ENCODE results near the gene MEFV. TPM values are rescaled to one million over a fixed set of nuclear protein-coding genes. Genes with fewer than 3 reads are reported as not detected.

MEFV gene
- total RNA-seq, 1 experiment from 2014 or later: 0.13 TPM

DNA sequence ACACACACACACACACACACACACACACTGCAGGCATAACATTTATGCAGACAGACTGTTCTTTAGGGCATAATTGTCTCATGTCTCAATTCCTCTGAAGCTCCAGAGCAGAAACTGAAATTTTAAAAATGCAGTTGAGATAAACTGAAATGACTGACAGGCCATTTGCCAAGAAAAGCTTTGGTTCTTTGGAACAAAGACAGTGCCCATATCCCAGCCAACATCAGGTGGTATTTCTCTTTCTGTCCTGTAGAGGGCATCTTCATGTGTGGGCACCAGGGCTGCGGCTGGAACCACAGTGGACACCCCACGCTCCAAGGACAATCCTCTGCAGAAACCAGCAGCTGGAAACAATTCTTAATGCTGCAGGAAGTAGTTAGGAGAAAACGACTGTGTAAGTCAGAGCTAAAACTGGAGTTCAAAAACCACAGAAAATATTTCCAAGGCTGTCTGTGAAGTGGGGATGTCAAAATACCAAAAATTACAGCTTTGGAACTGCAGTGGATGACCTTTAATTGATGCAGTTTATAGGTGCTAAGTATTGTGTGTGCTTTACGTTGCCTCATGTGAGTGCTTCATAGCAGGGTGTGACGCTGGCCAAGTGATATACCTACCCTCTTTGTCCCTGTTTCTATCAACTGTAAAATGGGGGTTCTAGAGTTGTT is 10.6 kb upstream of the MEFV start:
- peak; percentile 68 for DNase-seq (ENCODE audit: low spot score)

DNA sequence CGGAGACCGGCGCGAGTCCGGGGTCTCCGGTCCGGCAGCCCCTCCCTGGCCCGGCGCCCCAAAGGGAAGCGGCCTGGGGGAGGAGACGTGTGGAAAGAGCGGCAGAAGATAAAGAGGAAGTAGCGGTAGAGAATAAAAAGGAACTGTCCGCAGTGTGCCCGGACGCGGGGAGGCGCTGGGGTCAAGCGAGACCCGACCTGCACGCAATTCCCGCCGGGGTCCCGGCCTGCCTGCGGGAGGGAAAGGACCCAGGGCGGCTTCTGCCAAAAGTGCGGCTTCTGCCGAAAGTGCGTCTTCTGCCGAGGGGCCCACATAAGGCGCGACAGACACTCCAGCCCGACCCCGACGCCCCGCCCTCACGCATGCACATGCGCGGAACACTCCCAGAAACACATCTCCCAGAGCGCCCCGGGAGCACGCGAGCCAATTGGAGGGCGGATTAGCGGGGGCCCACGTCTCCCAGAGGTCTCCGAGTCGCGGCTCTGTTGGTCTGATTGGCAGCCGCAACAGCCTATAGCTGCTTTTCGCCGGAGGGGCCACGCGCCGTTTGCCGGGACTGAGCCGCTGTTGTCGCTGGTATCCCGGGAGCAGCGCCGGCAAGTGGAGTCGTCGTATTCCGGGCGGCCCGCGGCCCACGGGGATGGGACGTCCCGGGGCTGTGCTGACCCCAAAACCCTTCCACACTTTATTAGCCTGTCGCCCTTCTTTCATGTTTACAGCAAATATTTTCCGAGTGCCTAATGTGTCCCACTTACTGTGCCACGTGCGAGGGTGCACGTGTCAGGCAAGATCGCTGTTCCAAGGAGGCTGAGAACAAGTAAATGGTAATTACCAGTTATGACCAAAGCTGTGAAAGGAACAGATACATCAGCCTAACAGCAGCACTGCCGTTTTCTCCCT is 8.0 kb upstream of the MEFV start:
- peak; percentile 97 for DNase-seq (ENCODE audit: low spot score)

DNA sequence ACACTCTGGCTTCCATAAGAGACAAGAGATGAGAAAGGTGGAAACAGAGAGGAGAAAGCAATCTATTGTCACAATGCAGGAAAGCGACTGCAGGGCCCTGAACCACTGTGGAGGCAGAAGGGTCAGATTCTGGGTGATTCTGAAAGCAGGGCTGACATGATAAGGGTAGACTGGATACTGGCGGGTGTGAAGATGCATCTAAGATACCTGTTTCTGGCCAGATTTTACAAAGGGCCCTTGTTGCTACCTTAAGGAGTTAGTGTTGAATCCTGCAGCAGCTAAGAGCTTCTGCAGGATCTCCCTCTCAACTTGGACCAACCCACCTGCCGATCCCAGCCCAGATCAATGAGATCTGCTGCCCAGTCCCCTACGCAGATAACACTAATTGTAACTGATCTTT is 6.1 kb upstream of the MEFV start:
- no peak for DNase-seq (ENCODE audit: low spot score)

DNA sequence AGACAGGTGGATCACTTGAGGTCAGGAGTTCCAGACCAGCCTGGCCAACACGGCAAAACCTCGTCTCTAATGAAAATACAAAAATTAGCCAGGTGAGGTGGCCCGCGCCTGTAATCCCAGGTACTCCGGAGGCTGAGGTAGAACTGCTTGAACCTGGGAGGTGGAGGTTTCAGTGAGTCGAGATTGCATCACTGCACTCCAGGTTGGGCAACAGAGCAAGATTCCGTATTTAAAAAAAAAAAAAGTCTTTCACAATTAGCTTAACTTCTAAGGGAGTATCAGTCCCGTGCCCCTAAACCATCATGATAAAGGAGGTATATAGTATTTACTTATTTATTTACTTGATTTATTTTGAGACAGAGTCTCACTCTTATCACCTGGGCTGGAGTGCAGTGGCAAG is 3.4 kb upstream of the MEFV start:
- no peak for DNase-seq (ENCODE audit: low spot score)

- DNase-seq (ENCODE audit: low spot score): no peak
Measured at GRCh38 chr16:3256866-3257465, 533 bp upstream of the MEFV start.

GRCh38 chr16:3254309-3254708 is 2.1 kb downstream of the MEFV start:
- DNase-seq (ENCODE audit: low spot score): no peak

DNA sequence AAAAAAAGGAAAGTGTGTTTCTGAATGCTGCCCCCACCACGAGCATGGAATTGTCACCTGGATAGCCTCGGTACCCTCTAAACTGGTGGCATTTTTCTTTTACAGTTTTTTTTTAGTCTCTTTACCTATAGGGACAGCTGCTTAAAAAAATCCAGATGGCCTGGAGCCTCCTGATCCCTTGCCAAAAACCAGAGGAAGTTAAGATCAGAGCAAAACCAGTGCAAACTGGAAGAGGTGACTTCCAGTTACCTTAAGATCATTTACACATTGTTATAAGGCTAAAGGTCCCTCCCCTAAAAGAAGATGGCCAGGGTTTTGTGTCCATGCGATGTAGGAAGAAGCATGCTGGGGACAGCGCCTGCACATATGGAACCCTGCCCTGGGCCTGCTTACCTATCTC is 3.5 kb downstream of the MEFV start:
- DNase-seq (ENCODE audit: low spot score): no peak

GRCh38 chr16:3249451-3249850 is 7.0 kb downstream of the MEFV start:
- no peak for DNase-seq (ENCODE audit: low spot score)

DNA sequence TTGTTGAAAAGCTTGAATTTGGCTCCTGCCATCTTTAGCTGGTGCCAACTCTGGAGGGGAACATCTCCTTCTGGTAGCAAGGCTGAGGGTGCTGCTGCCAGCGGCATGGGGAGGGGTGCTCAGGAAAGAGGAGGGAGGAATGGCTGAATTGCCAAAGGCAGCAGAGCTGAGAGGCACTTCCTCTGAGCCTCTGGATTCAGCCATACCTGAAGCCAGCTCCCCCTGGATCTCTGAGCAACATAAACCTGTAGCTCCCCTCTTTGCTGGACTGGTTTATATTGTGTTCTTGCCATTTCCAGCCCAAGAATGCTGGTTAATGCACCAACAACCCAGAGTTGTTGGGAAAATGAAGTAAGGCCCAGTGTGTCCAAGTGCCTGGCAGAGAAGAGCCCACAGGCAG is 7.4 kb downstream of the MEFV start:
- no peak for DNase-seq (ENCODE audit: low spot score)

GRCh38 chr16:3248596-3248995 is 7.8 kb downstream of the MEFV start:
- no peak for DNase-seq (ENCODE audit: low spot score)

GRCh38 chr16:3246876-3247275 is 9.6 kb downstream of the MEFV start:
- DNase-seq (ENCODE audit: low spot score): no peak

- no peak for DNase-seq (ENCODE audit: low spot score)
Measured at GRCh38 chr16:3246002-3246401, 10.4 kb downstream of the MEFV start.

DNA sequence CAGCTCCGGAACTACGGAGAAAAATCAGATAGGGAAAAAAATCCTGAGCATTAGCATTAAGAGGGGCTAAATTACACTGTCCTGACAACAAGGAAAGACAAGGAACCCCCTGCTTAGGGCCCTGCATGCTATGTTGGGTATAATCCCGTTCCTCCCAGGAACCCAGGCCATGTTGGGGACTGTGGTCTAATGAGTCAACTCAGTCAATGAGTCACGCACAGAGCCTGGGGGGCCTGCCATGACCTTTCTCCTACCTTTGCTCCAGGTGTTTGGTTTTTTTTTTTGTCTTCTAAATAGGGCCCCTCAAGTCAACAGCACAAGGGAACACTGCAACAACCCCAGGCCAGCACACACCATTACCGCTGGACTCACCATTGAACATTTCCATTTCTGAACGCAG is 12.6 kb downstream of the MEFV start:
- DNase-seq (ENCODE audit: low spot score): no peak

GRCh38 chr16:3242709-3243108 is 13.7 kb downstream of the MEFV start:
- DNase-seq (ENCODE audit: low spot score): no peak

DNA sequence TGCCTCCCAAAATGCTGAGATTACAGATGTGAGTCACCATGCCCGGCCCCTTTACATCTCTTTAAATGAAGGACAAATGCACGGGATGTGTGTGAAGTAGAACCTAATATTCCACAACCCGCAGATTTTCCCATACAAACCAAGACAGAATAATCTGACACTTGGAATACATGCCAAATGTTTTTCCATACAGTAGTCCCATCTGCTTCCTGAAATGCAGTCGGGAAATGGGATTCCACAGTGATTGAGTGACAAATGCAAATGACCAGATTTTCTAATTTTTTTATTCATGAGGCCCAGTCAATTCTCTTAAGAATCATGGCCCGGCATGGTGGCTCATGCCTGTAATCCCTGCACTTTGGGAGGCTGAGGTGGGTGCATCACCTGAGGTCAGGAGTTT is 14.7 kb downstream of the MEFV start:
- DNase-seq (ENCODE audit: low spot score): no peak

GRCh38 chr16:3235856-3236669 is 20.4 kb downstream of the MEFV start:
- DNase-seq (ENCODE audit: low spot score): no peak

DNA sequence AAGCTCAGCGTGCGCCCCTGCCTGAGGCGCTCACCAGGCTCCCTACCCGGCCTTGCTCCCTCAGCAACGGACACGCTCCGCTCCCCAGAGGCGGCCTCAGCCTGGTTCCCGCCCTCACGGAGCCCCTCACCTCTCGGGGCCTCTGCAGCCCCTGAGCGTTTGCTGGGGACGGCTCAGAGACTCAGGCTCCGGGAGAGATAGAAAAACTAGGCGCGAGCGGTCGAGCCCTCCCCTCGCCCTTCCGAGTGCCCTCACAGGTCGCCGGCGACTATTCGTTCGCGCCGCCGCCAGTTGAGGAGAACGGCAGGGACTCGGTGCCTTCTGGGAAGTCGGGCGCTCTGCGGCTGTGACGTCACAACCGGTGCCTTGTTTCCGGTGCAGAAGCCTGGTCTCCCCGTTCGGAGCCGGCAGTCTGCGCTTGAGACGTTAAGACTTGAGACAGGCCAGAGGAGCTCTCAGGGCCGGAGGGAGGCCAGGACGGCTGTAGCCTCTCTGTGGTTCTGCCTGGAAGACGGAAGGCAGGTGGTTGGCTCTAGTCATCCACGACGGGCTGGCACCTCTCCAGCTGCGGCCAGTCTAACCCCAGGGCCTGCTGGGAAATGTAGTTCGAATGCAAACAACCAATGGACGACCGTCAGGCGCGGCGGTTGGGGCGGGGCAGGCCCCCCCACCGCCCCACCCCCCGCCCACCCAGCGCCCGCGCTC is 21.4 kb downstream of the MEFV start, which contains the start of gene ZNF200:
Gene ZNF200 (minus strand): TSS at position 302 of the 705 bp plus-strand sequence. CDS start 1,403 bp downstream, outside the sequence.
- DNase-seq (ENCODE audit: low spot score): peak; percentile 96

- no peak for DNase-seq (ENCODE audit: low spot score)
Measured at GRCh38 chr16:3234543-3234856, 21.9 kb downstream of the MEFV start.

DNA sequence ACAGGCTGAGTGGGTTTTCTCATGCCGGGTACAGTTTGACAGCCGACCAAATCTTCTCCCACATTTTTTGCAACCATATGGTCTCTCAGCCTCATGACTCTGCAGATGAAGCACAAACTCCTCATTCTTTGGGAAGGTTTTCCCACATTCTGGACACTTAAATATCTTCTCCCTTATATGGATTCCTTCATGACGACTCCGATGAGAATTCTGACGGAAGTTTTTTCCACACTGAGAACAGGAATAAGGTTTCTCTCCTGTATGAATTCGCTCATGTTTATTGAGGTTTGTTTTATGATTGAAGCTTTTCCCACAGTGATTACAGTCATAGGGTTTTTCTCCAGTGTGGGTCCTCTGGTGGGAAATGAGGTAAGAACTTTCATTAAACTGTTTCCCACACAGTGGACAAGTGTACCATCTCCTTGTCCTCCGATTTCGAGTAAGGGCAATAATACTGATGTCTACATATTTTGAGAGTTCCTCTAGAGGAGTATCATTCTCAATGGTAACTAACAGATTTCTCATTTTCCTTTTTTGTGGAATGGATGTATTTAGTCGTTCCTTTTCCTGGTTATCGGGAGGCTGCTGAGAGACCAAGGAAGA is 32.4 kb downstream of the MEFV start:
- DNase-seq (ENCODE audit: low spot score): no peak

DNA sequence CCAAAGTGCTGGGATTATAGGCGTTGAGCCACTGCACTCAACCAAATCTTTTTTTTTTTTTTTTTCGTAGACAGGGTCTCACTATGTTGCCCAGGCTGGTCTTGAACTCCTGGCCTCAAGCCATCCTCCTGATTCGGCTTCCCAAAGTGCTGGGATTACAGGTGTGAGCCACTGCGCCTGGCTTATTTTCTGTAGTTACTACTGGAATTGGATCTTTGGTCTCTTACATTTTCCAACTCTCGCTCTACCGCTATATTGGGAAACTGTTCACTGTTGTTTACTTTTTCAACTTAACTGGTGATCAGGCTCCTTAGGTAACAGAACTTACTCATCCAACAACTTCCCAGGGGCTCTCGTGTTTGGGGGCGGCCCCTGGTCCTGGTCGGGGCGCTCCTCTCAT is 35.6 kb downstream of the MEFV start:
- no peak for DNase-seq (ENCODE audit: low spot score)

DNA sequence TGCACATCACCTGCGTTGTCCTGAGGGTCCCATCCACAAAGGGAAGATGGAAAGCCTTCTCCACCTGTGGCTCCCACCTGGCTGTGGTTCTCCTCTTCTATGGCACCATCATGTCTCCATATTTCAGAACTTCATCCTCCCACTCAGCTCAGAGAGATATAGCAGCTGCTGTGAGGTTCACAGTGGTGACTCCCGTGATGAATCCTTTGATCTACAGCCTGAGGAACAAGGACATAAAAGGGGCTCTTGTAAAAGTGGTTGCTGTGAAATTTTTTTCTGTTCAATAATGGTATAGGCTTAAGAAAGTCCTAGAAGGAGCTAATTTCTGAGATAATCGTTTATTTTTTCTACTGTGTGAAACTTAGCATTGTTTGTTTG is 40.2 kb downstream of the MEFV start:
- DNase-seq (ENCODE audit: low spot score): no peak
